ENCODE results near the gene NAA10.

The NAA10 gene

GRCh38 chrX:153910446-153910845, 24.4 kb downstream of the NAA10 start:
- ChIA-PET CTCF (interaction anchor here (0.5 to 9.6 kb wide), 7 partner anchors 13 to 192 kb away, joined by 3 to 72 read pairs (median 4); no protein-coding TSS in a partner anchor), POLR2A (interaction anchor here (0.7 to 2.1 kb wide), 5 partner anchors 13 to 1890 kb away, joined by 3 to 8 read pairs (median 4); partner anchors contain the start of gene NAA10)
- Histone ChIP-seq H3K27ac (ENCODE audit: extremely low read depth, low read depth, low read length) (no peak overlapping the region), H3K4me1 (ENCODE audit: control insufficient read depth, insufficient read depth, low read length) (no peaks in the 10 kb centered on the region), H3K9me3 (ENCODE audit: control insufficient read depth, insufficient read depth, low read depth, low read length) (no peaks in the 10 kb centered on the region), H3K4me3 (ENCODE audit: low read depth, low read length) (no peak overlapping the region), H3K36me3 (ENCODE audit: control insufficient read depth in 2 of 2, insufficient read depth in 1 of 2, low read length in 2 of 2) (no peaks in the 10 kb centered on the region)
- no peak for TF ChIP-seq ZNF404 (tag by site-specific recombination; IDR thresholded peaks at IDR 0.05)
- TF ChIP-seq HIC1 (tag by site-specific recombination; IDR thresholded peaks at IDR 0.05) = no peak
- TF ChIP-seq KLF16 (tag by site-specific recombination; IDR thresholded peaks at IDR 0.05) = no peak
- TF ChIP-seq ZNF571 (tag by site-specific recombination; IDR thresholded peaks at IDR 0.05) = no peak

- ChIA-PET CTCF (interaction anchor here (1.1 to 9.6 kb wide), 2 partner anchors 13 to 20 kb away, joined by 3 to 72 read pairs; no protein-coding TSS in a partner anchor), POLR2A (interaction anchor here (2.1 kb wide), 1 partner anchor 18 kb away, joined by 8 read pairs; no protein-coding TSS in a partner anchor)
- H3K36me3 ChIP-seq (ENCODE audit: control insufficient read depth in 2 of 2, insufficient read depth in 1 of 2, low read length in 2 of 2) = no peaks in the 10 kb centered on the region
- H3K9me3 ChIP-seq (ENCODE audit: control insufficient read depth, insufficient read depth, low read depth, low read length) = no peaks in the 10 kb centered on the region
- H3K27ac ChIP-seq (ENCODE audit: extremely low read depth, low read depth, low read length) = no peak overlapping the region
- no peak overlapping the region for H3K4me3 ChIP-seq (ENCODE audit: low read depth, low read length)
- TF ChIP-seq ZNF521 (tag by site-specific recombination; IDR thresholded peaks at IDR 0.05) = no peak
- no peak for TF ChIP-seq ZNF639 (tag by site-specific recombination; IDR thresholded peaks at IDR 0.05)
- TF ChIP-seq ZNF645 (tag by site-specific recombination; IDR thresholded peaks at IDR 0.05) = no peak
- no peak for TF ChIP-seq ZNF488 (tag by site-specific recombination; IDR thresholded peaks at IDR 0.05)
- TF ChIP-seq ZNF146 (tag by site-specific recombination; IDR thresholded peaks at IDR 0.05) = no peak
- TF ChIP-seq ZBTB11 (tag by site-specific recombination; conservative IDR thresholded peaks at IDR 0.05; ENCODE audit: low read depth) = no peak
- no peak for TF ChIP-seq ZNF391 (tag by site-specific recombination; IDR thresholded peaks at IDR 0.05; ENCODE audit: borderline replicate concordance, low read depth)
- no peaks in the 10 kb centered on the region for H3K4me1 ChIP-seq (ENCODE audit: control insufficient read depth, insufficient read depth, low read length)
Measured at GRCh38 chrX:153909980-153910360, 24.9 kb downstream of the NAA10 start.
